Kidney epithelial cell (primary cell): Measurements from ENCODE around the gene DCDC2. TPM values are rescaled to one million over a fixed set of nuclear protein-coding genes. Genes with fewer than 3 reads are reported as not detected.
"Not testable (repeated sequence)": the region's sequence is repeated elsewhere in the genome, so short reads cannot be mapped to it uniquely, and the experiment has no call there.

Experiments
- DNase-seq: peaks from one replicate; pipeline ENCODE4 v3.0.0-alpha.2; 2010; ENCODE audit warnings: low read depth
- H3K27me3 ChIP-seq: 2 replicates; pipeline ENCODE4 v1.6.0; 2011; ENCODE audit warnings: low read length; ENCODE audit not compliant: control insufficient read depth, insufficient read depth
- H3K36me3 ChIP-seq: 2 replicates; pipeline ENCODE4 v1.5.1; 2011; ENCODE audit warnings: low read length; ENCODE audit not compliant: control insufficient read depth, insufficient read depth
- H3K4me3 ChIP-seq: 2 replicates; pipeline ENCODE4 v1.5.1; 2011; ENCODE audit warnings: low read depth, mild to moderate bottlenecking, control low read depth, low read length
- total RNA-seq: library from RNA; depleted of rRNA; stranded (reverse); fragments of >200 nt; gene quantifications from 2 replicates; pipeline ENCODE4 v1.2.3, GENCODE V29; 2015
- TF ChIP-seq, protein P1 (sequence below): IDR thresholded peaks from 2 replicates; pipeline ENCODE4 v1.5.1; 2011; ENCODE audit warnings: mild to moderate bottlenecking, moderate library complexity, low read length, control low read depth, inconsistent platforms; ENCODE audit not compliant: insufficient read depth, poor library complexity, severe bottlenecking

Gene DCDC2
- total RNA-seq, 1 donor from 2014 or later: 43.9 TPM

DNA sequence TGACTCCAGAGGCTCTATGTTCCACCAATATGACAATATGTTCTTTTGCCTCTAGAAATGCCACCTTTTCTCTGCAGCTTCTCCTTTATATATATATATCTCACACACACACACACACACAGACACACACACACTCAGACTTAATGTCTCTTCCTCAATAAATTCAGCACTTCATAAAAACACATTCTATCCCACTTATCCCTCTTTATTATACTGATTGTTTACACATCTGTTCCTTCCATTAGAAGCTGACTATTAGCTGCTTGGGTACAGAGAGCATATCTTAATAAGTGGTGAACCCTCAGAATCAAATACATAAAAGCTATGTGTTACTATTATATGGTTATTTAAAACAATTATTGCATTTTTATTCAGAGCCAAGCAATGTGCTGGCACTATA is 208.6 kb downstream of the DCDC2 start:
- H3K4me3 ChIP-seq: no peak overlapping the region
- TF ChIP-seq, protein P1, sequence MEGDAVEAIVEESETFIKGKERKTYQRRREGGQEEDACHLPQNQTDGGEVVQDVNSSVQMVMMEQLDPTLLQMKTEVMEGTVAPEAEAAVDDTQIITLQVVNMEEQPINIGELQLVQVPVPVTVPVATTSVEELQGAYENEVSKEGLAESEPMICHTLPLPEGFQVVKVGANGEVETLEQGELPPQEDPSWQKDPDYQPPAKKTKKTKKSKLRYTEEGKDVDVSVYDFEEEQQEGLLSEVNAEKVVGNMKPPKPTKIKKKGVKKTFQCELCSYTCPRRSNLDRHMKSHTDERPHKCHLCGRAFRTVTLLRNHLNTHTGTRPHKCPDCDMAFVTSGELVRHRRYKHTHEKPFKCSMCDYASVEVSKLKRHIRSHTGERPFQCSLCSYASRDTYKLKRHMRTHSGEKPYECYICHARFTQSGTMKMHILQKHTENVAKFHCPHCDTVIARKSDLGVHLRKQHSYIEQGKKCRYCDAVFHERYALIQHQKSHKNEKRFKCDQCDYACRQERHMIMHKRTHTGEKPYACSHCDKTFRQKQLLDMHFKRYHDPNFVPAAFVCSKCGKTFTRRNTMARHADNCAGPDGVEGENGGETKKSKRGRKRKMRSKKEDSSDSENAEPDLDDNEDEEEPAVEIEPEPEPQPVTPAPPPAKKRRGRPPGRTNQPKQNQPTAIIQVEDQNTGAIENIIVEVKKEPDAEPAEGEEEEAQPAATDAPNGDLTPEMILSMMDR: no peak
- no peaks in the 10 kb centered on the region for H3K27me3 ChIP-seq
- DNase-seq: no peak
- no peaks in the 10 kb centered on the region for H3K36me3 ChIP-seq

DNA sequence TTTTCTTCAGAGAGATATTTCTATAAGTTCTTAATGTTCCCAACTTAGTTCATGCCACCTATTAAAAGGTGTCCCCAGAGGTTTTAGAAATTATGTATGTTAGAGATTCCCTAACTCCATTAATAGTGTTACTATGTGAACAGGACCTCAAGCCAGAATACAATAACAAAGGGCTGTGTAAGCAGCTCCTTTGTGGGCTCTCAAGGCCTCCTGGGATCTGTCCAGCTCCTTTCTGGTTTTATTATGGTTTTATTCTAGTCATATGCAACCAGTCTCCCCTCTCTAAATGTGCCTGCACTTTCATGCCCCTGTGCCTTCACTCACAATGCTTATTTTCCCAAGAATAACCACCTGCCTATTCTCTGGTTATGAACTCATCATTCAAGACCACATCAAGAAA is 209.2 kb downstream of the DCDC2 start:
- Histone ChIP-seq H3K27me3 (no peaks in the 10 kb centered on the region), H3K4me3 (no peak overlapping the region), H3K36me3 (no peaks in the 10 kb centered on the region)
- DNase-seq: no peak
- TF ChIP-seq, protein P1: no peak

DNA sequence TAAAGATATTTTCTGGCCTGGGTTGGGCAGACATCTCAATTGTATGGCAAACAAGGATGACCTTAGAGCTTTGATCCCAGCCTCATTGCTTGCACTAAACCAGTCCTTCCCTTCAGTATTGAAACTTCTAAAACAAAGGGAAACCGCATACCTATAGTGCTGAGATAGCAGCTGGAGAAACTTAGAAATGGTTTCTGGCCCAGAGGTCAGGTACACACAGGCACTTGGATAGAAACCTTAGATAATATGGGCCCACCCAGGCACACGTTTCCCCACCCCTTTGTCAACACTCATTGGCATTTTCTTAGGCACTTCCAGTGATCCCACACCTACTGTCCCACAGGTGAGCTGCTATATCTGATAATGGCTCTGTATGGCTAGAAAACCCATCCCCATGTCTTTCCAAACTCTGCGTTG is 209.7 kb downstream of the DCDC2 start:
- H3K4me3 ChIP-seq: no peak overlapping the region
- H3K27me3 ChIP-seq: no peaks in the 10 kb centered on the region
- TF ChIP-seq, protein P1: no peak
- no peak for DNase-seq
- no peaks in the 10 kb centered on the region for H3K36me3 ChIP-seq

DNA sequence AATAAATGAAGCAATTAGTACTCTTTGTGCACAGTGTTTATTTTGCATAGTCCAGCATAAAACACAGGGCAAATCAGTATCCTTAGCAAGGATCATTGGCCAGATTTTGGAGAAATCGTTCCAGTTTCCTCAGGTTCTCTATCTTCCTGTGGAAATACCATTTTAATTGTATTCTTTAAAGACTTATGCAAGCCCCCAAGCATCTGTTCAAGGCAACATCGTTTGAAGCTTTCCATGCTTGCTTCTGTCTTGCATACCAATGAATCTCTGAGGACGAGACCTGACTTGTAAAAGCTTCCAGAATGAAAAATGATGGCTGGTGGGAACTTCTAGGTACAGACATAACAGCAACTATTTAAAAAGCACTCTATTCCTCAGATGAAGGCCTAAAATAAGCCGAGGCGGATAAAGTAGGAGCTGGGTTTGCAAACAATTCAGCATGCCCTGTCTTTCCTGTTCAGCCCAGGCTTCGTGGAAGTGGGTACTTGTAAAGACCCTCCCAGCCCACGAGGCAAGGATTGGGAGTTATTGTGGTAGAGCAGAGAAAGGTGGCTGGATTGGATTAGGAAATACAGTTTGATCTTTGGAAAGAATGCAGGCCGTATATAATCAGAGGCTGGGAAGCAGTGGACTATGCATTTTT is 210.2 kb downstream of the DCDC2 start:
- Histone ChIP-seq H3K4me3 (no peak overlapping the region), H3K27me3 (no peaks in the 10 kb centered on the region), H3K36me3 (no peaks in the 10 kb centered on the region)
- TF ChIP-seq, protein P1: no peak
- DNase-seq: no peak

DNA sequence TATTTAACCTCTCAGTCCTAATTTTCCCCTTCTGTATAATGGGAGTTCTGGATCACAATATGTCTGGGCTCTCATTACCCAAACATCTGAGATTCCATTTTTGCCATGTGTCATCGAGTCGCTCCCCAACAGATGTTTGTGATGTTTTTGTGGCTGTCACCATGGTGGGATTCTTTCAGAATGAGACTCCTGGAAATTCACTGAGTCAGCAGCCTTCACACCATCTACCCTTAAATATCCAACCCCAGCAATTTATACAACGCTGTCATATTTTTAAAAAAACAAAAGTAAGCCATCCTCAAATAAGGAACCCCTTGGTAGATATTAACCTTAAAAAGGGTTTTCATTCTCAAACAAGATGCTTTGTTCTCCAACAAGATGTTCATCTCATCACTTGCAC is 211.0 kb downstream of the DCDC2 start:
- Histone ChIP-seq H3K36me3 (no peaks in the 10 kb centered on the region), H3K4me3 (no peak overlapping the region), H3K27me3 (no peaks in the 10 kb centered on the region)
- DNase-seq: no peak
- TF ChIP-seq, protein P1: no peak

DNA sequence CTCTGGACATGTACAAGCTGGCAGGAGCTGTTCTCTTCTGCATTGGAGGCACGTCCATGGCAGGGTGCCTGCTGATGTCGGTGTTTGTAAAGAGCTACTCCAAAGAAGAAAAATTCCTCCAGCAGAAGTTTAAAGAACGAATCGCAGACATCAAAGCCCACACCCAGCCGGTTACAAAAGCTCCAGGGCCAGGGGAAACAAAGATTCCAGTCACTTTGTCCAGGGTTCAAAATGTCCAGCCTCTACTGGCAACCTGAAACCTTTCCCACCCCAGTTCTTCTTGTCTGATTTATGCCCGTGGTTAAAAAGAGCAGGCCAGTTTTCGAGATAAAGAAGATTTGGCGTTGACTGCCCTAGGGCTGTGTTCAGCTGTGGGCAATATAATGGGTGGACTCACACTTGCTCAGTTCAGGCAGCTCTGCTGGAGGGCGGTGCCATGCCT is 212.1 kb downstream of the DCDC2 start:
- TF ChIP-seq, protein P1: no peak
- no peak for DNase-seq
- Histone ChIP-seq H3K36me3 (no peaks in the 10 kb centered on the region), H3K27me3 (no peaks in the 10 kb centered on the region), H3K4me3 (no peak overlapping the region)

DNA sequence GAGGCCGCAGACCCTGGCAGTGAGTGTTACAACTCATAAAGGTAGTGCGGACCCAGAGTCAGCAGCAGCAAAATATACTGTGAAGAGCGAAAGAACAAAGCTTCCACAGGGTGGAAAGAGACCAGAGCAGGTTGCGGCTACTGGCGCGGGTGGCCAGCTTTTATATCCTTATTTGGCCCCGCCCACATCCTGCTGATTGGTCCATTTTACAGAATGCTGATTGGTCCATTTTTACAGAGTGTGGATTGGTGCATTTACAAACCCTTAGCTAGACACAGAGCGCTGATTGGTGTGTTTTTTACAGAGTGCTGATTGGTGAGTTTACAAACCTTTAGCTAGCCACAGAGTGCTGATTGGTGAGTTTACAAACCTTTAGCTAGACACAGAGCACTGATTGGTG is 215.1 kb downstream of the DCDC2 start:
- H3K4me3 ChIP-seq, DNase-seq, H3K36me3 ChIP-seq, H3K27me3 ChIP-seq: not testable (repeated sequence)
